GM12878 (cell line): ENCODE data around the gene SPATA12. TPM values are rescaled to one million over a fixed set of nuclear protein-coding genes. Genes with fewer than 3 reads are reported as not detected.

Source experiments
- ATAC-seq: fragments of 200-7000 bp; cut with Tn5 transposase; 3 replicates; pipeline ENCODE4 v1.9.1; 2020; ENCODE audit warnings: mild to moderate bottlenecking, moderate library complexity
- BruUV-seq: library from RNA; stranded (reverse); fragments of 400-500 nt; replicated peaks from 2 replicates; lab custom pipeline; 2021; lab: Mats Ljungman, UMichigan
- CTCF ChIA-PET: fragments of 300-600 bp; sonication (Branson Sonifier 250); formaldehyde crosslinking; extraction: SDS; loops from one replicate; lab custom pipeline; 2021; ENCODE audit warnings: inconsistent platforms; lab: Yijun Ruan, JAX
- POLR2A ChIA-PET: fragments of 350-600 bp; formaldehyde crosslinking; extraction: SDS; loops from one replicate; lab custom pipeline; 2021; ENCODE audit warnings: inconsistent platforms; lab: Charles Lee
- RAD21 ChIA-PET: fragments of 300-600 bp; sonication (Branson Sonifier 250); formaldehyde crosslinking; loops from one replicate; lab custom pipeline; 2023; ENCODE audit warnings: antibody characterized with exemption; ENCODE audit not compliant: unreplicated experiment; lab: Charles Lee
- SMC1A ChIA-PET: fragments of 300-600 bp; sonication (Branson Sonifier 250); formaldehyde crosslinking; loops from one replicate; lab custom pipeline; 2023; ENCODE audit not compliant: unreplicated experiment, uncharacterized antibody; lab: Charles Lee
- DNase-seq: peaks from one replicate; pipeline ENCODE4 v3.0.0-alpha.2; 2011; ENCODE audit warnings: low read depth, low spot score
- FAIRE-seq: peaks from 3 replicates; lab custom pipeline; 2011; peaks lifted over from hg19 to GRCh38; lab: Jason Lieb, UNC
- H2AFZ ChIP-seq: 2 replicates; pipeline ENCODE4 v1.6.0; 2011; ENCODE audit warnings: low read depth, low read length, control low read depth; ENCODE audit not compliant: control insufficient read depth
- H3K27ac ChIP-seq: 2 replicates; pipeline ENCODE4 v1.5.1; 2011; ENCODE audit warnings: control low read depth; ENCODE audit not compliant: control insufficient read depth, insufficient read depth
- H3K27me3 ChIP-seq, 2 experiments: replicated peaks in 1 of 2; 2 replicates each; pipeline versions ENCODE4 v1.6.0 to v1.6.1; 2011; ENCODE audit warnings: low read length in 1 of 2; ENCODE audit not compliant: control insufficient read depth in 2 of 2, insufficient read depth in 2 of 2
- H3K36me3 ChIP-seq, 2 experiments: 2 replicates each; pipeline ENCODE4 v1.5.1; 2011; ENCODE audit warnings: low read length in 1 of 2; ENCODE audit not compliant: control insufficient read depth in 2 of 2, insufficient read depth in 2 of 2
- H3K4me1 ChIP-seq: 2 replicates; pipeline ENCODE4 v1.6.1; 2011; ENCODE audit warnings: mild to moderate bottlenecking, low read length, moderate library complexity, mixed read lengths; ENCODE audit not compliant: control insufficient read depth, insufficient read depth
- H3K4me2 ChIP-seq: 2 replicates; pipeline ENCODE4 v1.6.0; 2011; ENCODE audit warnings: control low read depth; ENCODE audit not compliant: control insufficient read depth, insufficient read depth
- H3K4me3 ChIP-seq: fragments of 200-600 bp; sonication (generic); 2 replicates; pipeline ENCODE4 v1.5.1; 2016
- H3K79me2 ChIP-seq: 2 replicates; pipeline ENCODE4 v1.6.0; 2011; ENCODE audit warnings: low read length; ENCODE audit not compliant: control insufficient read depth, insufficient read depth
- H3K9ac ChIP-seq: 2 replicates; pipeline ENCODE4 v1.8.0; 2011; ENCODE audit warnings: low read length, control low read depth, mixed read lengths; ENCODE audit not compliant: control insufficient read depth, insufficient read depth
- H3K9me3 ChIP-seq: replicated peaks from 3 replicates; pipeline ENCODE4 v1.5.1; 2011; ENCODE audit warnings: mild to moderate bottlenecking, low read length; ENCODE audit not compliant: control insufficient read depth, insufficient read depth
- H4K20me1 ChIP-seq: 2 replicates; pipeline ENCODE4 v1.6.0; 2011; ENCODE audit not compliant: control insufficient read depth, insufficient read depth
- ASH2L ChIP-seq: fragments of 300-600, 200-600 bp; sonication (generic); IDR thresholded peaks from 2 replicates; pipeline ENCODE4 v1.6.1; 2017; ENCODE audit warnings: low read depth, mild to moderate bottlenecking, borderline replicate concordance
- BHLHE40 ChIP-seq, 2 experiments: fragments of 450-650 bp in 1 of 2; IDR thresholded peaks; 2 replicates each; pipeline ENCODE4 v1.6.1; 2011 to 2017; ENCODE audit warnings: low read depth in 2 of 2, borderline replicate concordance in 1 of 2, improper control_type of control experiment in 1 of 2, low read length in 1 of 2, mild to moderate bottlenecking in 1 of 2
- BRCA1 ChIP-seq: IDR thresholded peaks from 2 replicates; pipeline ENCODE4 v1.6.1; 2011; ENCODE audit warnings: low read depth, low read length, improper control_type of control experiment
- CBX3 ChIP-seq: fragments of 200-600 bp; sonication (generic); IDR thresholded peaks from 2 replicates; pipeline ENCODE4 v1.6.1; 2016; ENCODE audit warnings: low read depth, borderline replicate concordance
- EGR1 ChIP-seq, 2 experiments: IDR thresholded peaks; 1 replicate in 1 of 2; 2 replicates in 1 of 2; pipeline ENCODE4 v1.6.1; 2011 to 2012; ENCODE audit warnings: low read depth in 2 of 2, low read length in 2 of 2, borderline replicate concordance in 1 of 2, mild to moderate bottlenecking in 1 of 2, moderate library complexity in 1 of 2
- NR2C2 ChIP-seq: IDR thresholded peaks from 2 replicates; pipeline ENCODE4 v1.6.1; 2011; ENCODE audit warnings: borderline replicate concordance, low read depth; ENCODE audit not compliant: control insufficient read depth, insufficient read length
- SMARCA5 ChIP-seq: fragments of 450-650 bp; IDR thresholded peaks from 2 replicates; pipeline ENCODE4 v1.6.1; 2017; ENCODE audit warnings: mild to moderate bottlenecking
- SRF ChIP-seq, 2 experiments: IDR thresholded peaks; 2 replicates each; pipeline ENCODE4 v1.6.1; 2011; ENCODE audit warnings: low read depth in 2 of 2, low read length in 2 of 2, mild to moderate bottlenecking in 1 of 2, moderate library complexity in 1 of 2
- TCF7 ChIP-seq: IDR thresholded peaks from 2 replicates; pipeline ENCODE4 v1.6.1; 2014; ENCODE audit warnings: antibody characterized with exemption, borderline replicate concordance
- WGBS: methylation state at CpG from one replicate; pipeline ENCODE4 v1.1.6; 2016; ENCODE audit warnings: low lambda C conversion rate; ENCODE audit not compliant: insufficient replicate concordance, insufficient coverage; ENCODE audit errors: missing lambda C conversion rate; 5-methylcytosine and 5-hydroxymethylcytosine counted together
- in situ Hi-C: fragments of 300-500 bp; cut with MboI; formaldehyde crosslinking; loops from 9 replicates; pipeline ENCODE4 v1.14.3; 2018; ENCODE audit warnings: mixed read lengths
- intact Hi-C: fragments of 100-400 bp; cut with micrococcal nuclease; formaldehyde crosslinking; loops from one replicate; pipeline ENCODE4 v1.14.2; 2022; ENCODE audit not compliant: unreplicated experiment
- polyA plus RNA-seq, 11 experiments: library from polyadenylated mRNA; depleted of rRNA in 4 of 11; unstranded in 6 of 11; stranded (reverse) in 5 of 11; fragments of >200 nt; fragmentation: Nextera tagmentation in 4 of 11; fragmentation: Illumina TruSeq in 1 of 11; extraction: Ambion mirVana in 4 of 11; extraction: Trizol in 1 of 11; gene quantifications; 1 replicate in 1 of 11; 2 replicates in 10 of 11; pipeline versions ENCODE4 v1.2.1 to v1.2.3, GENCODE V29; 2011 to 2016; ENCODE audit warnings: inconsistent platforms in 2 of 11, missing spikeins in 2 of 11, low read depth in 1 of 11
- total RNA-seq, 4 experiments: library from RNA; depleted of rRNA in 3 of 4; stranded (reverse); fragments of >200 nt in 3 of 4; fragmentation: Illumina TruSeq in 1 of 4; extraction: Trizol in 1 of 4; gene quantifications; 2 replicates each; pipeline versions ENCODE4 v1.2.1 to v1.2.3, GENCODE V29; 2013 to 2021
- TF ChIP-seq, protein P1 (sequence below): fragments of 450-650 bp; formaldehyde crosslinking; IDR thresholded peaks from 2 replicates; pipeline ENCODE4 v1.5.0; 2022; ENCODE audit warnings: mild to moderate bottlenecking, missing genetic modification characterization

The SPATA12 gene
- total and polyA plus RNA-seq, 10 of the 15 experiments (the other 5 are each of a cell fraction or from before 2014, with no cell fraction given), result 0.03 to 0.69 (median 0.37) TPM

DNA sequence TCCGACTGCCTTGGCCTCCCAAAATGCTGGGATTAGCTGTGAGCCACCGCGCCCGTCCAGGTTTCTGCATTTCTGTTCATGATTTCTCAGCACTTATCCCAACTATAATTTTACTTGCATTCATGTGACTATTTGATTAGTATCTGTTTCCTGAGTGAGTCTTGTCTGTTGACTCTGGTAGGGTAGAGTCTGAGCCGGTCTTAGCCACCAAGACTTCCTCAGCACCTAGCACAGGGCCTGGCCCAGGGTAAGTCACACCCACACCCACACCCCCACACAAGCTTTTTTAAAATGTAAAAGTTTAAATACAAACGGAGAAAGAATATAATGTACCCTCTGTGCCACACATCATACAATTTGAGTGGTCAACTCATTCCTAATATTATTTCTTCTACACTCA, 3.1 kb upstream of the SPATA12 start:
- POLR2A ChIA-PET, result no interaction called here
- H3K4me2 ChIP-seq, result no peak overlapping the region
- H3K9ac ChIP-seq, result no peak overlapping the region
- H3K9me3 ChIP-seq, result no peaks in the 10 kb centered on the region; the same call in 1 of the 3 replicates
- no peak overlapping the region for H3K4me3 ChIP-seq
- no peaks in the 10 kb centered on the region for H3K36me3 ChIP-seq
- H3K79me2 ChIP-seq, result no peaks in the 10 kb centered on the region
- FAIRE-seq (no peak), DNase-seq (no peak), ATAC-seq (no peak)
- WGBS, result 48% methylated on average over 6 of the region's 6 CpGs
- no peak for TF ChIP-seq BRCA1
- TF ChIP-seq BHLHE40 (IDR thresholded peaks at IDR 0.05; ENCODE audit: borderline replicate concordance in 1 of 2, low read depth in 2 of 2, low read length in 1 of 2), result no peak
- TF ChIP-seq EGR1 (IDR thresholded peaks at IDR 0.05; ENCODE audit: borderline replicate concordance in 1 of 2, low read depth in 2 of 2, low read length in 2 of 2), result no peak
- TF ChIP-seq CBX3, result no peak
- TF ChIP-seq, protein P1, sequence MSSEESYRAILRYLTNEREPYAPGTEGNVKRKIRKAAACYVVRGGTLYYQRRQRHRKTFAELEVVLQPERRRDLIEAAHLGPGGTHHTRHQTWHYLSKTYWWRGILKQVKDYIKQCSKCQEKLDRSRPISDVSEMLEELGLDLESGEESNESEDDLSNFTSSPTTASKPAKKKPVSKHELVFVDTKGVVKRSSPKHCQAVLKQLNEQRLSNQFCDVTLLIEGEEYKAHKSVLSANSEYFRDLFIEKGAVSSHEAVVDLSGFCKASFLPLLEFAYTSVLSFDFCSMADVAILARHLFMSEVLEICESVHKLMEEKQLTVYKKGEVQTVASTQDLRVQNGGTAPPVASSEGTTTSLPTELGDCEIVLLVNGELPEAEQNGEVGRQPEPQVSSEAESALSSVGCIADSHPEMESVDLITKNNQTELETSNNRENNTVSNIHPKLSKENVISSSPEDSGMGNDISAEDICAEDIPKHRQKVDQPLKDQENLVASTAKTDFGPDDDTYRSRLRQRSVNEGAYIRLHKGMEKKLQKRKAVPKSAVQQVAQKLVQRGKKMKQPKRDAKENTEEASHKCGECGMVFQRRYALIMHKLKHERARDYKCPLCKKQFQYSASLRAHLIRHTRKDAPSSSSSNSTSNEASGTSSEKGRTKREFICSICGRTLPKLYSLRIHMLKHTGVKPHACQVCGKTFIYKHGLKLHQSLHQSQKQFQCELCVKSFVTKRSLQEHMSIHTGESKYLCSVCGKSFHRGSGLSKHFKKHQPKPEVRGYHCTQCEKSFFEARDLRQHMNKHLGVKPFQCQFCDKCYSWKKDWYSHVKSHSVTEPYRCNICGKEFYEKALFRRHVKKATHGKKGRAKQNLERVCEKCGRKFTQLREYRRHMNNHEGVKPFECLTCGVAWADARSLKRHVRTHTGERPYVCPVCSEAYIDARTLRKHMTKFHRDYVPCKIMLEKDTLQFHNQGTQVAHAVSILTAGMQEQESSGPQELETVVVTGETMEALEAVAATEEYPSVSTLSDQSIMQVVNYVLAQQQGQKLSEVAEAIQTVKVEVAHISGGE (CRISPR knock-in tag), result no peak
- TF ChIP-seq SMARCA5, result no peak
- no peak for TF ChIP-seq TCF7
- TF ChIP-seq NR2C2, result no peak
- TF ChIP-seq SRF (IDR thresholded peaks at IDR 0.05; ENCODE audit: low read depth in 2 of 2, low read length in 2 of 2), result no peak
- TF ChIP-seq ASH2L, result no peak
- RAD21 ChIA-PET, result no interaction called here
- SMC1A ChIA-PET, result interaction anchor here (1.5 kb wide), 1 partner anchor 9 kb away, joined by 3 read pairs; no protein-coding TSS in a partner anchor
- H3K27ac ChIP-seq, result no peak overlapping the region
- no peaks in the 10 kb centered on the region for H3K27me3 ChIP-seq
- H3K4me1 ChIP-seq, result no peaks in the 10 kb centered on the region
- H2AFZ ChIP-seq, result no peak overlapping the region
- in situ Hi-C loops, result no loop called here
- intact Hi-C loops, result no loop called here
- H4K20me1 ChIP-seq, result no peaks in the 10 kb centered on the region
- CTCF ChIA-PET, result no interaction called here
- no TSS peak for BruUV-seq
